Lower lobe of right lung (tissue), 2 donors: Measurements from ENCODE around the gene TFF1. TPM values are rescaled to one million over a fixed set of nuclear protein-coding genes. Genes with fewer than 3 reads are reported as not detected.

Experiments used
- ATAC-seq, 2 donors: fragments of 200-7000 bp; cut with Tn5 transposase; one replicate each; pipeline ENCODE4 v1.9.1; 2020 to 2022; ENCODE audit warnings: mild to moderate bottlenecking in 2 of 2, moderate library complexity in 2 of 2
- DNase-seq: peaks from one replicate; pipeline ENCODE4 v3.0.0-alpha.2; 2020
- H3K27ac ChIP-seq: fragments of 200-600 bp; one replicate; pipeline ENCODE4 v1.8.0; 2022
- H3K27me3 ChIP-seq: fragments of 200-600 bp; one replicate; pipeline ENCODE4 v1.8.0; 2022; ENCODE audit warnings: low read depth
- H3K36me3 ChIP-seq: fragments of 200-600 bp; one replicate; pipeline ENCODE4 v1.8.0; 2022; ENCODE audit warnings: mild to moderate bottlenecking
- H3K4me1 ChIP-seq: fragments of 200-600 bp; one replicate; pipeline ENCODE4 v1.8.0; 2022
- H3K4me3 ChIP-seq: fragments of 200-600 bp; one replicate; pipeline ENCODE4 v1.8.0; 2022; ENCODE audit warnings: mild to moderate bottlenecking
- H3K9me3 ChIP-seq: fragments of 200-600 bp; one replicate; pipeline ENCODE4 v1.8.0; 2022
- CTCF ChIP-seq: fragments of 200-600 bp; IDR thresholded peaks from one replicate; pipeline ENCODE4 v1.8.0; 2022; ENCODE audit warnings: antibody characterized with exemption, mild to moderate bottlenecking
- intact Hi-C: fragments of 100-400 bp; cut with DNase I; formaldehyde crosslinking; loops from one replicate; pipeline ENCODE4 v1.11.0; 2022
- total RNA-seq: library from RNA; stranded (reverse); fragmentation: NEBNext Ultra II Directional; extraction: Animal tissue kit (Norgen Biotek cat#: 25700); gene quantifications from one replicate; pipeline ENCODE4 v1.2.1, GENCODE V29; 2021
- donor health status: DM: no; HTN: yes; CAD: no; lungs with severe emphysema.

The TFF1 gene
- total RNA-seq, 1 donor from 2014 or later = not detected

DNA sequence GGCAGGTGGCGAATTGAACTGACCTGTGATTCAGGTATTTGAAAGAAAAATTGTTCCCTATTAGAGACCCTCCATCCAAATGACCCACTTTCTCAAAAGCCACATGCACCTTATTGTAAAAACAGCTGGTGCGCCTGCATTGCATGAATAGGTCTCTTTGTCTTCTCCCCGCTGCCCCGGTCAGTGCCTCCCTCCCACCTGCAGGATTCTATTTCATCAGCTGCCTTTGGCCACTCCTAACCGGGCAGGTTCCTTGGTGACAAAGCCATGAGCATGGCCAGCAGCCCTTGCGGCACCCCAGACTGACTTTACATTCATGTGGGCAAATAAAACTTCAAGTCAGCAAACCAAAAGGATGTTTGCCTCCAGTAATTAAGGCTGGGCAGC, 23.1 kb upstream of the TFF1 start:
- Histone ChIP-seq H3K27me3 (no peaks in the 10 kb centered on the region), H3K4me3 (no peak overlapping the region), H3K36me3 (no peaks in the 10 kb centered on the region), H3K4me1 (peaks cover 6% of the 10 kb centered on the region), H3K9me3 (no peaks in the 10 kb centered on the region), H3K27ac (peak overlapping the region; percentile 36)
- no peak for TF ChIP-seq CTCF
- ATAC-seq (peak; percentile 63 to 71), DNase-seq (no peak)
- intact Hi-C loops = no loop called here

DNA sequence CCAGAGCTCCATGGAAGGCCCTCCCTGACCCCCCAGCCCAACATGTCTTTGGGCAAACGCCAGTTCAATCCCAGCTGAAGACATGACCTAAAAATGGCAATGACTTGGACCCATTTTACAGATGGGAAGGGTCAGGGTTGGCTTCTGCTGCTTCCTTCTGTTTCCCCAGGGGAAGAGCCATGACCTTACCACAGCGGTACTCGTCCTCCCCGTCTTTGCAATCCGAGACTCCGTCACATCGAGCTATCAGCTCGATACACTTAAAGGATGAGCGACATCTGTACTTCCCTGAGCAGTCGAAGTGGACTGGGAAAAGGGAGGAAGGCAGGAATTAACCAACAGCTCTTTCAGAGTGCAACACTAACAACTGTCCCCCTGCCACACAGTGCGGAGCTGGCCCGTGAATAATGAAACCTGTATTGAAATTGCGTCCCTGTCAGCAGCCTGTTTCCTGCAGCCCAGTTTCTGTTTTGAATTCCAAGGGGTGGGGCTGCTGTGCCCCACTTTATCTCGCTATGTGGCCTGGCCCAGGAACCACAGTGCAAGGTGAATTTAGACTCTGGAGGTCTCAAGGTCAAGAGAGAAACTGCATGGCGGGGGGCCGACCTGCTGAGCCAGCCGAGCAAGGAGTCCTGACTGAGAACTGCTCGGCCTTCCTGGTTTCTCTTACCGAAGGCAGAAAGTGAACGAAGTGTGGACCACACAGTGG, 22.6 kb upstream of the TFF1 start:
- H3K27ac ChIP-seq = peak overlapping the region; percentile 36
- no peaks in the 10 kb centered on the region for H3K36me3 ChIP-seq
- no peak overlapping the region for H3K4me3 ChIP-seq
- TF ChIP-seq CTCF = no peak
- no peaks in the 10 kb centered on the region for H3K9me3 ChIP-seq
- H3K4me1 ChIP-seq = peaks cover 6% of the 10 kb centered on the region
- intact Hi-C loops = no loop called here
- ATAC-seq (peak; percentile 66 to 67), DNase-seq (no peak)
- no peaks in the 10 kb centered on the region for H3K27me3 ChIP-seq

- no peak for ATAC-seq
- no peak for TF ChIP-seq CTCF
- peaks cover 4% of the 10 kb centered on the region for H3K4me1 ChIP-seq
- no peaks in the 10 kb centered on the region for H3K36me3 ChIP-seq
- H3K4me3 ChIP-seq = no peak overlapping the region
- intact Hi-C loops = no loop called here
- no peaks in the 10 kb centered on the region for H3K27me3 ChIP-seq
- H3K9me3 ChIP-seq = no peaks in the 10 kb centered on the region
- no peak for DNase-seq
- H3K27ac ChIP-seq = no peak overlapping the region
Measured at GRCh38 chr21:42387843-42388340, 21.6 kb upstream of the TFF1 start.

GRCh38 chr21:42387164-42387563, 20.8 kb upstream of the TFF1 start:
- TF ChIP-seq CTCF = no peak
- Histone ChIP-seq H3K27me3 (no peaks in the 10 kb centered on the region), H3K36me3 (no peaks in the 10 kb centered on the region), H3K4me1 (no peaks in the 10 kb centered on the region), H3K27ac (no peak overlapping the region), H3K4me3 (no peak overlapping the region), H3K9me3 (no peaks in the 10 kb centered on the region)
- ATAC-seq = no peak
- DNase-seq = no peak
- intact Hi-C loops = no loop called here

GRCh38 chr21:42386034-42386591, 19.8 kb upstream of the TFF1 start:
- ATAC-seq (no peak), DNase-seq (no peak)

More at GRCh38 chr21:42386034-42386591, 19.8 kb upstream of the TFF1 start:
- H3K4me3 ChIP-seq = no peak overlapping the region
- H3K36me3 ChIP-seq = no peaks in the 10 kb centered on the region
- no peaks in the 10 kb centered on the region for H3K4me1 ChIP-seq
- H3K9me3 ChIP-seq = no peaks in the 10 kb centered on the region
- TF ChIP-seq CTCF = no peak
- H3K27me3 ChIP-seq = no peaks in the 10 kb centered on the region
- intact Hi-C loops = no loop called here
- H3K27ac ChIP-seq = no peak overlapping the region
